Mucosa of stomach (tissue), 1 donor: ENCODE data around the gene TUBAL3.

Experiments used
- H3K27me3 ChIP-seq: one replicate; pipeline ENCODE4 v1.7.0; 2013; ENCODE audit warnings: mild to moderate bottlenecking, low read length; ENCODE audit not compliant: control insufficient read depth, insufficient read depth
- H3K36me3 ChIP-seq: one replicate; pipeline ENCODE4 v1.7.0; 2013; ENCODE audit warnings: low read length; ENCODE audit not compliant: control insufficient read depth, insufficient read depth
- H3K4me1 ChIP-seq: one replicate; pipeline ENCODE4 v1.7.0; 2013; ENCODE audit warnings: mild to moderate bottlenecking, low read length; ENCODE audit not compliant: control insufficient read depth, insufficient read depth
- H3K4me3 ChIP-seq: one replicate; pipeline ENCODE4 v1.7.0; 2013; ENCODE audit warnings: low read length
- H3K9ac ChIP-seq: one replicate; pipeline ENCODE4 v1.7.0; 2013; ENCODE audit warnings: mild to moderate bottlenecking, low read length, moderate library complexity
- H3K9me3 ChIP-seq: one replicate; pipeline ENCODE4 v1.7.0; 2013; ENCODE audit warnings: mild to moderate bottlenecking, low read length, moderate library complexity; ENCODE audit not compliant: control insufficient read depth
- donor health status: Pancreatic carcinoma.

TUBAL3 gene

DNA sequence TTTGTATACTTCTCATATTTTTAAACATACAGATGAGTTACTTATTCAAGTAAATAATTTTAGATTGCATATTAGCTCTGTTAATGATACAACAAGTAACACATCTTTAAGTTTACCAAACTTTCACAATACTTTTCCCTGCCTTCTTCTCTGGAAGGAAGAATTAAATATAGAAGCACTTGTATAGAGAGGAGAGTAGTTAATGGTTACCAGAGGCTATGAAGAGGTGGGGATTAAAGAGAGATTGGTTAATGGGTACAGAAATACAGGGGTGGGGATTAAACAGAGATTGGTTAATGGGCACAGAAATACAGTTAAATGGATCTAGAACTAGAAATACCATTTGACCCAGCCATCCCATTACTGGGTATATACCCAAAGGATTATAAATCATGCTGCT is 59.9 kb downstream of the TUBAL3 start:
- no peaks in the 10 kb centered on the region for H3K9me3 ChIP-seq
- H3K27me3 ChIP-seq: no peaks in the 10 kb centered on the region
- no peak overlapping the region for H3K9ac ChIP-seq
- no peaks in the 10 kb centered on the region for H3K4me1 ChIP-seq
- H3K36me3 ChIP-seq: no peaks in the 10 kb centered on the region
- H3K4me3 ChIP-seq: no peak overlapping the region

DNA sequence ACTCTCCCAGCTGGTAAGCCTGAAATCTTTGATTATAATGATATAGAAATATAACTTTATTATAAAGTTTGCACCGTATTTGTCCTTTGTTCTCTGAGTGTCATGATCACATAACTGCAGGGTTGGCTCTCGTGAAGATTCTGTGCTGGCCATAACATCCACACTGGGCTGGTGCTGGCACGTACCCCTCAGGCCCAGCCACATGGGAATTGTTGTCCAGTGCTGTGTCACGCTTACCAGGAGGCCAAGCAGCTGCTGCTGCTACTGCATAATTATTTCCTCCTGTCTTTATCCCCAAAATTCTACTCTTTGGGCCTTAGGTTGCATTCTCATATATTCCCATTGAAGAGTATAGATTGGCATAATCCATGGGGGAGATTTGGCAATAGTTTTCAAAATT is 60.6 kb downstream of the TUBAL3 start:
- Histone ChIP-seq H3K9me3 (no peaks in the 10 kb centered on the region), H3K36me3 (no peaks in the 10 kb centered on the region), H3K4me1 (no peaks in the 10 kb centered on the region), H3K9ac (no peak overlapping the region), H3K27me3 (no peaks in the 10 kb centered on the region), H3K4me3 (no peak overlapping the region)

DNA sequence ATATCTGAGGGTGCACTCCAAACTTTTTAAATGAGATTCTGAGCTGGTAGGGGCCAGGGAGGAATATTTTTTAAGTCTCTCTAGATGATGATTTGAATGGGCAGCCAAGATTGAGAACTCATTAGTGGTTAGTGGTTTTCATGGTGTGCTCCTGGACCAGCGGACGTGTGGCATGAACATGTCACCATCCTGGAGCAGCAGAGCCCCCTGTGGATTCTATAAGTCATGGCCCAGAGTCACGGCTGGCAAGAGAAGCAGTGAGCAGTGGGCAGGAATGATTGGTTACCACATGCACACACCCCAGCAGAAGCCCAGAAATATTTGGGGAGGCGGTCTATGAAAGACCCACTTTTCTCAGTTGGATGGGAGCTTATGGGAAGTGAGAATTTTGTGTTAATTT is 61.1 kb downstream of the TUBAL3 start:
- Histone ChIP-seq H3K9ac (no peak overlapping the region), H3K9me3 (no peaks in the 10 kb centered on the region), H3K36me3 (no peaks in the 10 kb centered on the region), H3K4me1 (no peaks in the 10 kb centered on the region), H3K27me3 (no peaks in the 10 kb centered on the region), H3K4me3 (no peak overlapping the region)
